T-cell (primary cell): ENCODE data around the gene NELFE. TPM values are rescaled to one million over a fixed set of nuclear protein-coding genes. Genes with fewer than 3 reads are reported as not detected.

Experiments used
- ATAC-seq, 4 experiments: fragments of 200-7000 bp in 3 of 4; fragments of 150-1000 bp in 1 of 4; cut with Tn5 transposase; replicated peaks in 1 of 4; 1 replicate in 3 of 4; 2 replicates in 1 of 4; pipeline ENCODE4 v1.10.0; 2021; ENCODE audit warnings: moderate library complexity in 3 of 4, mild to moderate bottlenecking in 2 of 4, moderate number of reproducible peaks in 1 of 4
- CTCF ChIA-PET, 2 donors: fragments of 300-600 bp; sonication (Branson Sonifier 250); formaldehyde crosslinking; loops; one replicate each; lab custom pipeline; 2022; ENCODE audit warnings: antibody characterized with exemption in 2 of 2; lab: Charles Lee
- POLR2A ChIA-PET, 2 donors: fragments of 300-600 bp; sonication (Branson Sonifier 250); formaldehyde crosslinking; loops; one replicate each; lab custom pipeline; 2022; ENCODE audit warnings: antibody characterized with exemption in 2 of 2; lab: Charles Lee
- DNase-seq, 35 experiments: peaks; one replicate each; pipeline versions ENCODE4 v3.0.0 to v3.0.0-alpha.2; 2013 to 2023
- H3K27ac ChIP-seq: one replicate; pipeline ENCODE4 v1.5.1; 2013; ENCODE audit warnings: low read length
- H3K27me3 ChIP-seq, 2 experiments: replicated peaks in 1 of 2; 1 replicate in 1 of 2; 2 replicates in 1 of 2; pipeline versions ENCODE4 v1.6.1 to v1.7.0; 2013; ENCODE audit warnings: low read length in 1 of 2, mixed read lengths in 1 of 2; ENCODE audit not compliant: control insufficient read depth in 2 of 2, insufficient read depth in 2 of 2; ENCODE audit errors: extremely low read depth in 1 of 2
- H3K36me3 ChIP-seq, 2 donors: 1 replicate in 1 of 2; 2 replicates in 1 of 2; pipeline versions ENCODE4 v1.6.1 to v1.7.0; 2013; ENCODE audit warnings: low read length in 1 of 2; ENCODE audit not compliant: control insufficient read depth in 2 of 2, insufficient read depth in 1 of 2; ENCODE audit errors: extremely low read depth in 1 of 2
- H3K4me1 ChIP-seq, 2 experiments: 1 replicate in 1 of 2; 2 replicates in 1 of 2; pipeline versions ENCODE4 v1.6.1 to v1.7.0; 2013; ENCODE audit warnings: low read length in 2 of 2, mixed read lengths in 1 of 2; ENCODE audit not compliant: insufficient read depth in 2 of 2, control insufficient read depth in 1 of 2; ENCODE audit errors: extremely low read depth in 1 of 2
- H3K4me3 ChIP-seq, 2 donors: 1 replicate in 1 of 2; 2 replicates in 1 of 2; pipeline versions ENCODE4 v1.5.1 to v1.7.0; 2013; ENCODE audit warnings: mild to moderate bottlenecking in 2 of 2, low read length in 1 of 2, moderate library complexity in 1 of 2; ENCODE audit not compliant: control insufficient read depth in 1 of 2; ENCODE audit errors: extremely low read depth in 1 of 2
- H3K9me3 ChIP-seq: 2 replicates; pipeline ENCODE4 v1.7.0; 2013
- H3K27ac Mint-ChIP-seq, 2 donors: one replicate each; pipeline ENCODE4 v1.8.0; 2020 to 2021; ENCODE audit warnings: mild to moderate bottlenecking in 2 of 2, mixed read lengths in 2 of 2
- H3K27me3 Mint-ChIP-seq, 2 donors: one replicate each; pipeline ENCODE4 v1.8.0; 2021 to 2022; ENCODE audit warnings: mixed read lengths in 2 of 2
- H3K36me3 Mint-ChIP-seq: one replicate; pipeline ENCODE4 v1.8.0; 2021; ENCODE audit warnings: mixed read lengths
- H3K4me1 Mint-ChIP-seq, 3 donors: one replicate each; pipeline ENCODE4 v1.8.0; 2020 to 2022; ENCODE audit warnings: mixed read lengths in 3 of 3, mild to moderate bottlenecking in 1 of 3
- H3K4me3 Mint-ChIP-seq, 3 donors: one replicate each; pipeline ENCODE4 v1.8.0; 2020 to 2022; ENCODE audit warnings: mild to moderate bottlenecking in 3 of 3, mixed read lengths in 3 of 3, moderate library complexity in 3 of 3
- H3K9me3 Mint-ChIP-seq, 3 donors: one replicate each; pipeline ENCODE4 v1.8.0; 2020 to 2022; ENCODE audit warnings: mixed read lengths in 3 of 3
- WGBS: methylation state at CpG from one replicate; pipeline ENCODE4 v1.1.5; 2013; ENCODE audit warnings: missing lambda C conversion rate; ENCODE audit not compliant: insufficient coverage; 5-methylcytosine and 5-hydroxymethylcytosine counted together
- total RNA-seq, 35 experiments: library from RNA in 6 of 35; stranded (reverse) in 6 of 35; fragments of 120-200 nt in 1 of 35; gene quantifications; one replicate each; pipeline versions ENCODE4 v1.2.1 to v1.2.4 and lab custom pipeline; 2013 to 2026

Gene NELFE
- total RNA-seq, 5 donors from 2014 or later (not counting 1 experiment from before 2014, with no cell fraction given), result 47.5 to 51.0 (median 49.4) TPM

GRCh38 chr6:31922942-31923341 lies 35.8 kb downstream of the NELFE start:
- no peak overlapping the region for H3K4me3 Mint-ChIP-seq
- H3K36me3 Mint-ChIP-seq, result no peaks in the 10 kb centered on the region
- no peak overlapping the region for H3K27ac Mint-ChIP-seq
- CTCF ChIA-PET, result interaction anchor here in 1 of 2 donors (0.6 kb wide), 1 partner anchor 103 kb away, joined by 4 read pairs; no protein-coding TSS in a partner anchor
- DNase-seq (peak in 10 of 35 experiments; percentile 10 to 45 (median 20)), ATAC-seq (peak in 1 of 4 experiments; percentile 39)
- Histone ChIP-seq H3K36me3 (no peaks in the 10 kb centered on the region), H3K4me3 (no peak overlapping the region), H3K27ac (no peak overlapping the region), H3K27me3 (peaks cover 2 to 10% of the 10 kb centered on the region in 2 experiments), H3K9me3 (no peaks in the 10 kb centered on the region), H3K4me1 (no peaks in the 10 kb centered on the region)
- no peaks in the 10 kb centered on the region for H3K9me3 Mint-ChIP-seq
- POLR2A ChIA-PET, result no interaction called here
- H3K27me3 Mint-ChIP-seq, result peaks cover 0 to 2% of the 10 kb centered on the region in 2 donors
- WGBS, result 0% methylated on average over 1 of the region's 5 CpGs
- H3K4me1 Mint-ChIP-seq, result no peaks in the 10 kb centered on the region

- DNase-seq (no peak), ATAC-seq (no peak)
- no peak overlapping the region for H3K27ac Mint-ChIP-seq
- peaks cover 0 to 2% of the 10 kb centered on the region in 2 donors for H3K27me3 Mint-ChIP-seq
- ChIA-PET CTCF (interaction anchor here in 1 of 2 donors (0.6 kb wide), 1 partner anchor 311 kb away, joined by 3 read pairs; no protein-coding TSS in a partner anchor), POLR2A (no interaction called here)
- no peak overlapping the region for H3K4me3 ChIP-seq
- H3K27ac ChIP-seq, result no peak overlapping the region
- no peaks in the 10 kb centered on the region for H3K9me3 Mint-ChIP-seq
- H3K36me3 ChIP-seq, result no peaks in the 10 kb centered on the region
- H3K27me3 ChIP-seq, result peaks cover 0 to 9% of the 10 kb centered on the region in 2 experiments
- H3K9me3 ChIP-seq, result no peaks in the 10 kb centered on the region
- H3K4me1 Mint-ChIP-seq, result no peaks in the 10 kb centered on the region
- H3K4me3 Mint-ChIP-seq, result no peak overlapping the region
- H3K4me1 ChIP-seq, result no peaks in the 10 kb centered on the region
- 100% methylated on average over 2 of the region's 2 CpGs for WGBS
- H3K36me3 Mint-ChIP-seq, result no peaks in the 10 kb centered on the region
Observed at GRCh38 chr6:31920811-31921210, 38.0 kb downstream of the NELFE start.

- Mint-ChIP-seq H3K27ac (no peak overlapping the region), H3K4me3 (no peak overlapping the region), H3K27me3 (peaks cover 3 to 9% of the 10 kb centered on the region in 2 donors), H3K9me3 (no peaks in the 10 kb centered on the region), H3K4me1 (no peaks in the 10 kb centered on the region), H3K36me3 (no peaks in the 10 kb centered on the region)
- DNase-seq (no peak), ATAC-seq (no peak)
- Histone ChIP-seq H3K27ac (no peak overlapping the region), H3K27me3 (peaks cover 0 to 12% of the 10 kb centered on the region in 2 experiments), H3K4me3 (no peak overlapping the region), H3K36me3 (no peaks in the 10 kb centered on the region), H3K9me3 (no peaks in the 10 kb centered on the region), H3K4me1 (no peaks in the 10 kb centered on the region)
- ChIA-PET CTCF (no interaction called here), POLR2A (no interaction called here)
- 100% methylated on average over 2 of the region's 6 CpGs for WGBS
Observed at GRCh38 chr6:31919624-31920303, 39.0 kb downstream of the NELFE start.

- Histone ChIP-seq H3K27me3 (peaks cover 0 to 17% of the 10 kb centered on the region in 2 experiments), H3K27ac (no peak overlapping the region), H3K9me3 (no peaks in the 10 kb centered on the region), H3K36me3 (no peaks in the 10 kb centered on the region), H3K4me3 (no peak overlapping the region), H3K4me1 (no peaks in the 10 kb centered on the region)
- 40% methylated on average over 1 of the region's 8 CpGs for WGBS
- no peak for DNase-seq
- Mint-ChIP-seq H3K36me3 (no peaks in the 10 kb centered on the region), H3K27ac (no peak overlapping the region), H3K4me1 (no peaks in the 10 kb centered on the region), H3K4me3 (no peak overlapping the region), H3K9me3 (no peaks in the 10 kb centered on the region), H3K27me3 (peaks cover 3 to 9% of the 10 kb centered on the region in 2 donors)
- POLR2A ChIA-PET, result no interaction called here
- ATAC-seq, result no peak
- CTCF ChIA-PET, result interaction anchor here (0.7 kb wide), 2 partner anchors 12 to 261 kb away, joined by 3 to 4 read pairs; no protein-coding TSS in a partner anchor
Observed at GRCh38 chr6:31918069-31918720, 40.6 kb downstream of the NELFE start.

GRCh38 chr6:31915756-31916155 lies 43.0 kb downstream of the NELFE start:
- no peak overlapping the region for H3K4me3 Mint-ChIP-seq
- Histone ChIP-seq H3K4me1 (no peaks in the 10 kb centered on the region), H3K27ac (no peak overlapping the region), H3K27me3 (peaks cover 0 to 26% of the 10 kb centered on the region in 2 experiments), H3K4me3 (no peak overlapping the region), H3K9me3 (no peaks in the 10 kb centered on the region), H3K36me3 (no peaks in the 10 kb centered on the region)
- H3K4me1 Mint-ChIP-seq, result no peaks in the 10 kb centered on the region
- H3K9me3 Mint-ChIP-seq, result no peaks in the 10 kb centered on the region
- no peaks in the 10 kb centered on the region for H3K36me3 Mint-ChIP-seq
- DNase-seq, result no peak
- H3K27me3 Mint-ChIP-seq, result peaks cover 3 to 12% of the 10 kb centered on the region in 2 donors
- WGBS, result 88% methylated on average over 1 of the region's 6 CpGs
- ChIA-PET CTCF (no interaction called here), POLR2A (no interaction called here)
- ATAC-seq, result no peak
- H3K27ac Mint-ChIP-seq, result peak overlapping the region in 1 of 2 donors; percentile 37

- peaks cover 3 to 12% of the 10 kb centered on the region in 2 donors for H3K27me3 Mint-ChIP-seq
- Histone ChIP-seq H3K4me1 (no peaks in the 10 kb centered on the region), H3K9me3 (no peaks in the 10 kb centered on the region), H3K36me3 (no peaks in the 10 kb centered on the region), H3K4me3 (no peak overlapping the region), H3K27me3 (peaks cover 0 to 27% of the 10 kb centered on the region in 2 experiments), H3K27ac (no peak overlapping the region)
- POLR2A ChIA-PET, result no interaction called here
- no peaks in the 10 kb centered on the region for H3K36me3 Mint-ChIP-seq
- DNase-seq, result no peak
- no peaks in the 10 kb centered on the region for H3K4me1 Mint-ChIP-seq
- H3K4me3 Mint-ChIP-seq, result no peak overlapping the region
- H3K27ac Mint-ChIP-seq, result no peak overlapping the region
- no peaks in the 10 kb centered on the region for H3K9me3 Mint-ChIP-seq
- CTCF ChIA-PET, result interaction anchor here in 1 of 2 donors (0.6 kb wide), 1 partner anchor 1148 kb away, joined by 5 read pairs; no protein-coding TSS in a partner anchor
- ATAC-seq, result no peak
Observed at GRCh38 chr6:31915351-31915750, 43.4 kb downstream of the NELFE start.
